OCI-LY3 (cell line): ENCODE data around the gene DNTTIP2.

Experiments
- CTCF ChIP-seq: fragments of 200-600, 300-600 bp; sonication (generic); IDR thresholded peaks from 2 replicates; pipeline ENCODE4 v1.5.1; 2014; ENCODE audit warnings: antibody characterized with exemption, low read length, low read depth
- EZH2phosphoT487 ChIP-seq: fragments of 200-600 bp; shearing (Covaris generic); IDR thresholded peaks from 2 replicates; pipeline ENCODE4 v1.6.1; 2018; ENCODE audit warnings: antibody characterized with exemption, mixed run types, low read depth

- TF ChIP-seq CTCF (no peak), EZH2phosphoT487 (no peak)
Measured at GRCh38 chr1:93878501-93878888, 511 bp downstream of the DNTTIP2 start.
